Dermis blood vessel endothelial cell (primary cell): ENCODE measurements around the gene CBFB. TPM values are rescaled to one million over a fixed set of nuclear protein-coding genes. Genes with fewer than 3 reads are reported as not detected.
"Not testable (repeated sequence)": the region's sequence is repeated elsewhere in the genome, so short reads cannot be mapped to it uniquely, and the experiment has no call there.

Experiments used
- DNase-seq: peaks from one replicate; pipeline ENCODE4 v3.0.0; 2010
- total RNA-seq: library from RNA; depleted of rRNA; stranded (reverse); fragments of >200 nt; gene quantifications from 2 replicates; pipeline ENCODE4 v1.2.3, GENCODE V29; 2014

Gene CBFB
- total RNA-seq, 1 donor from 2014 or later, result 96.5 TPM

DNA sequence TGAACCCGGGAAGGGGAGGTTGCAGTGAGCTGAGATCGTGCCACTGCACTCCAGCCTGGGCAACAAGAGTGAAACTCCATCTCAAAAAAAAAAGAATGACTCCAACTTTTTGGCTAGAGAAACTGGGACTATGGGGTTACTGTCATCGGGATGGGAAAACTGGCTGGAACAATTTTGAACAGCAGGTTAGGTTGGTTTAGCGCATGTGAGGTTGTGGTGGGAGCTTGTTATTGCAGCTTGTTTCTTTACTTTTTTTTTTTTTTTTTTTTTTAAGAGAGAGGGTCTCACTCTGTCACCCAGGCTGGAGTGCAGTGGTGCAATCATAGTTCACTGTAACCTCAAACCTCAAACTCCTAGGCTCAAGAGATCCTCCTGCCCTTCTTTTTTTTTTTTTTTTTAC lies 12.6 kb downstream of the CBFB start:
- DNase-seq, result not testable (repeated sequence)

DNA sequence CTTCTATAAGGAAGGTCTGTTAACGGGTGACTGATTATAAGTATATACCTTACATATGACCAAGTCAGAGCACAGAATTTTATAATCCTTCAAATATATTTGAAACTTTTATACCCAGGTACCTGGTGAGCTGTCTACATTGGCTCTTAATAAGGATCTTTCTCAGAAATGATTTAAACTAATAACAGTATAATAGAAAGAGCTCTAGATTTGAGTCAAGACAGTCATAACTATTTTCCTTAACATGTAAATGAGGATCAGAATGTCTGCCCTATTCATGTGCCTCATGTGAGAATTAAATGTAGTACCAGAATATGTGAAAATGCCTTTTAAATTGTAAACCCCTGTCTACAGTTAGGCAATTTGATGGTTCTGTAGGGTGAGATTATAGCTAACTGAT lies 14.5 kb downstream of the CBFB start:
- DNase-seq, result no peak

DNA sequence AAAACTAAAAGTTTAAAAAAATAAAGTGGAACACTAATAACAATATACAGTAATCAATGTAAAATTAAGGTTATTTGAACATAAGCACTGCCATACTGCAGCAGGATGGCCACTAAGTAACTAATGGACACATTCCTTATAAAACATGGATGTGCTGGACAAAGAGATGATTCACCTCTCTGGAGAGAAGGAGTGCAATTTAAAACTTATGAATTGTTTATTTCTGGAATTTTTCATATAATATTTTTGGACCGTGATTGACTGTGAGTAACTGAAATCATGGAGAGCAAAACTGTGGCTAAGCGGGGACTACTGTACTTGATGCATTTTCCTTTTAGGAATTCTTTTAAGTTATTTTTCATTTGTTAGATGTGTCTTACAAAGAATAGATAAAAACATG lies 21.8 kb downstream of the CBFB start:
- DNase-seq, result no peak

DNA sequence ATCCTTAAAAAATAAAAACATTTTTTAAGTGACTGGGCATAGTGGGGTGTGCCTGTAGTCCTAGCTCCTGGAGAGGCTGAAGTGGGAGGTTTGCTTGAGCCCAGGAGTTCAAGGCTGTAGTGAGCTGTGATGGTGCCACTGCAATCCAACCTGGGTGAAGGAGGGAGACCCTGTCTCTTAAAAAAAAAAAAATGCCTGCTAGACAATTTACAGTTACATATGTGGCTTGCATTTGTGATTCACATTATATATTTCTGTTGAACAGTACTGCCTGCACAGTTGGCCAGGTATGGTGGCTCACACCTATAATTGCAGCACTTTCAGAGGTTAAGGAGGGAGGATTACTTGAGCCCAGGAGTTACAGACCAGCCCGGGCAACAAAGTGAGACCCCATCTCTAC lies 23.4 kb downstream of the CBFB start:
- DNase-seq, result no peak

DNA sequence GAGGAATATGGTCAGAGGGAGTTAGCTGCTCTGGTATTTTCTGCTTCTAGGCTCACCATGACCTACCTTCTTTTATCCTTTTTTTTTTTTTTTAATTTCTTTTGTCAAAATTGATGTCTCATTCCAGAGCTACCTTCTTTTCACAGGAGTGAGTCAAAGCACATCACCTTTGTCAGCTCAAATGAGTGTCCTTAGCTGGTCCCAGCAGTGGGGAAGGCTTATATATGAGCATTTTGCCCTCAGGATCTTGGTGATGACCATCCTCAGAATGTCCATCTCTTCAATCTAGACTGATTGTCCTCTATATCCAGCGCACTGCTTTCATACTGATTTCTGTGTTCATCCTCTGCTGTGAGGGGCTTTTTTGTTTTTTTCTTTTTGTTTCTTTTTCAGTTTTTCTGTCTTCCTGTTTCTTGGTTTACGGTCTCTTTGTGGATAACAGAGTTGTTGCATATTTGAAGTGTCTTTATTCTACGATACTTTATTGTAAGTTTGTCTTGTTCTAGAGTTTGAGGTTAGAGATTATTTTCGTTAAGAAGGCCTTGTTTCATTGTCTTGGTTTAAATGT lies 24.9 kb downstream of the CBFB start:
- no peak for DNase-seq

DNA sequence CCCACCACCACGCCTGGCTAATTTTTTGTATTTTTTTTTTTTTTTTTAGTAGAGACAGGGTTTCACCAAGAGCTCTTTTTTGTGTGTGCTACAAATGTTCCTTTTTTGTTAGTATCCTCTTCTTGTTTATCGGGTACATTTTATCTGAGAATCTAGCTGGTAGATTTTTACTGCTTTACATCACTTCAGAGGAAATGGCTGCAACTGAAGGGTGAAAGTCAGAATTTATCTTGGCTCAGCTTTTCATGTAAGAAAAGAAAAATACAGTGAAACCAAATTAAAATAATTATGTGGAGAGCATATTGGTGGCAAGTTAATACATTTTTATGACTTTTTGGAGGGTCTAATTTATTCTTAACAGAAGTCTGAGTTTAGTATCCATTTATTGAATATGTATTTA lies 26.0 kb downstream of the CBFB start:
- DNase-seq, result no peak

DNA sequence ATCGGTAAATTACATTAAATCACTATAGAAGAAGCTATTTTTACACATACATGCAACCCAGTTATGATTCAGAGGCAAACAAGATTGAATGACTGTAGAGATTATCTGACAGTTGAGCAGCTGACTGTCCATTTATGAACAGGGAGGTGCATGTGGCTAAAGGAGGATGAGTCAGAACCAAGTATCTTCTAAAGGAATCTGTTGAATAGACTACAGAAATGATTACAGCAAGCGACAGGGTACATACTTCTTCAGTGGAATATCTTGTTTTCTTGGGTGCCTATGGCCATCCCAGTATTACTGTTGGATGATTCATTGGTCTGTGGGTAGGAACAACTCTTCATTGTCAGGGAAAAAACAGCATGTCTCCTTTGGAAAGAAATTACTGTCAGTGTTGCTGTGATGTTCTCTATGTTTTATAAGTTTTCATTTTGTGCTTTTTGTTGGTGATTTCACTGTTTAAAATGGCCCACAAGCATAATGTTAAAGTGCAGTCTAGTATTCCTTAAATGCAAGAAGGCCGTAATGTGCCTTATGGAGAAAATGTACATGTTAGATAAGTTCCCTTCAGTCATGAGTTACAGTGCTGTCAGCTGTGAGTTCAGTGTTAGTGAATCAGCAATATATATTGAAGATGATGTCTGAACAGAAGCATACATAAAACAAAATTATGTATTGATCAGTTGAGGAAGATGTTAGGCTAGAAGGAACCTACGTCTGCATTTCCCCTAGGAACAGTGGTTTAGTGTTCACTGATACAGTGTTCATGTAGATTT lies 27.0 kb downstream of the CBFB start:
- peak; percentile 42 for DNase-seq

DNA sequence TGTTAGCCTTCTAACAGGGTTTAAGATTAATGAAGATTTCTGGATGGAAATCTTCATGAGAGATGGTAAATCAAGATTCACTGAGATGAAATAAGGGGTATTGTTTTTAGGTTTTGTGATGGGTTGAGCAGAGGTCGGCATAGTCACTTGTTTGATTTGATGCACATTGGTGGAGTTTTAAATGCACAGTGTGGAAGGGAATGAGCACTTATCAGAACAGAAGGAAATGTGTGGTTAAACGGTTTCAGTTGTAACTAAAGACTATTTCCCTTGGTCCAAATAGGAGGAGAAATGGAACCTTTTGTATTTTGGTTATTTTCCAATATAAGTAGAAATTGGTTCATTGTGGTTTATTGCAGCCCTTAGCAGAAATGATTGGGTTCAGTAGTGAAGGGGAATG lies 34.1 kb downstream of the CBFB start:
- DNase-seq, result no peak

DNA sequence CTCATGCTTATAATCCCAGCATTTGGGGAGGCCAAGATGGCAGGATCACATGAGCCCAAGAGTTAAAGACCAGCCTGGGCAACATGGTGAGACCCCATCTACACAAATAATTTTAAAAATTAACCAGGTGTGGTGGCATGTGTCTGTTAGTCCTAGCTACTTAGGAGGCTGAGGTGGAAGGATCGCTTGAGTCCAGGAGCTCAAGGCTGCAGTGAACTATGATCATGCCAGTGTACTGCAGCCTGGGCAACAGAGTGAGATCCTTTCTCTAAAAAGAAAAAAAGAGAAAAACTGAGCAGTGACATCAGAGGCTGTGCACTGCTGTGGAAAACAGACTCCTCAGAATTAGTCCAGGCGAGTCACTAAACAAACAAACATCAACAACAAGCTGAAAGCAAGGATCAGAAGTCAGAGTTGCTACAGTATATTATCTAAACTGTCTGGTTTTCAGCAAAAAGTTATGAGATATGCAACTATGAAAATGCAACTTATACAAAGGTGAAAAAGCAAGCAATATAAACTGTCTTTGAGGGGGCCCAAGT lies 39.3 kb downstream of the CBFB start:
- no peak for DNase-seq

DNA sequence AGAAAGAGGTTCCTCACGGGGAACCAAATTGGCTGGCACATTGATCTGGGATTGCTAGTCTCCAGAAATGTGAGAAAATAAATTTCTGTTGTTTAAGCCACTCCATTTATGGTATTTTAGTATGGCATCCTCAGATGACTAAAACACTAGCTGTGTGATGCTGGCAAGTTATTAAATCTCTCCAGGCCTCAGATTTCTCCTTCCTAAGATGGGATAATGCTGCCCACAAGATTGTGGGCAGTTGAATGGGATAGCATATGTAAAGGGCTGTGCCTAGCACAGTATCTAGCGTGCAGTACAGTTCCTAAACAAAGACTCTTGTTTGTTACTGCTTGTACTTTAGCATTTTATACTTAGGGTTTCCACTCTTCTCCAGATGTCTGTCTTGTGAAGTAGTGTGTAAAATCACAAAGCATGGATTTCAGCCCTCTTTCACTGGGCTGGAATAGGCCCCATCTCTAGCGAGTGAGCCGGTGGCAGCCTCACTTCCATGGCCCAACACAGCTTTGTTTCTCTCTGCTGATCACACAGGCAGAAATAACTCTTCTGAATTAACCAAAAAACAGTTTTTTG lies 42.6 kb downstream of the CBFB start:
- DNase-seq, result no peak

DNA sequence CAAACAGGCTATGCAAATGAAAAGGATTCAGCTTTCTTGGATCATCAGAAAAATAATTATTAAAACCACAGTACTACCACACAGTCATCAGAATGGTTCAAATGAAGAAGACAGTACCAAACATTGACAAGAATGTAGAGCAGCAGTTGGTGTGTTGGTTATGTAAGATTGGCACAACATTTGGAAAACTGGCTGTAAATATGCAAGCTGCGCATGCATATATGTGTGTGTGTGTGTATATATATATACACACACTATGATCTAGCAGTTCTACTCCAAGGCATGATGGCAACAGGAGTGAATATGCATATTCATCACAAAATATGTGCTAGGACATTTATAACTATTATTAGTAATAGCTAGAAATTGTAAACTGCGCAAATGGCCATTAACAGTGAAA lies 46.4 kb downstream of the CBFB start:
- DNase-seq, result no peak

DNA sequence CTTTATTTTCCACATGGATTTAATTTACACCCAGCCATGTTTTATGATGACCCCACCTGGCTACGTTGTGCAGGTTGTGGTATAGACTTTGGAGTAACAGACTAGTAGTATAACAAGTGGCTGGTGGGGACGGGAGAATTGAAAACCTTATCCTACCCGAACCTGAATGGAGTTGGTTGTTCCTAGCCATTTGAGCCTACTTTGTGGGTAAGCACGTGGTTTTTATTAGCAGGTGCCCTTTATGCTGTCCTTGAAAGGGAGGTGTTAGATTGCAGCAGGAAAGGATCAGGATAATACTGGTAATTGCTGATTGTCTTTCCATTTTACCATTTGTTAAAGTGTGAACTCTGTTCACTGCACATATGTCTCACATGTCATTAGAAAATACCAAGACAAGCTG lies 48.9 kb downstream of the CBFB start:
- DNase-seq, result no peak

DNA sequence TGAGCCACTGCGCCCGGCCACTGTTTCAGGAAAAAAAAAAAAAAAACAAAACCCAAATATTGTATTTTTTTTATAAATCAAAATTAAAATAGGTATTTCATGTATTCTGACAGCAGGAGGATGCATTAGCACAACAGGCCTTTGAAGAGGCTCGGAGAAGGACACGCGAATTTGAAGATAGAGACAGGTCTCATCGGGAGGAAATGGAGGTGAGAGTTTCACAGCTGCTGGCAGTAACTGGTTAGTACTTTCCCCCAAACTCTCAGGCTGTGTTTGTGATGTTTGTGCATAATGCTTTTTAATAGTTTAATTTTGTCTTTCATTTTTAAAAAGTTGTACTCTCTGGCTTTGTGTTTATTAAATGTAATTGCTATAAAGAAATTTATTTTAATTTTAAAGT lies 53.2 kb downstream of the CBFB start:
- no peak for DNase-seq

DNA sequence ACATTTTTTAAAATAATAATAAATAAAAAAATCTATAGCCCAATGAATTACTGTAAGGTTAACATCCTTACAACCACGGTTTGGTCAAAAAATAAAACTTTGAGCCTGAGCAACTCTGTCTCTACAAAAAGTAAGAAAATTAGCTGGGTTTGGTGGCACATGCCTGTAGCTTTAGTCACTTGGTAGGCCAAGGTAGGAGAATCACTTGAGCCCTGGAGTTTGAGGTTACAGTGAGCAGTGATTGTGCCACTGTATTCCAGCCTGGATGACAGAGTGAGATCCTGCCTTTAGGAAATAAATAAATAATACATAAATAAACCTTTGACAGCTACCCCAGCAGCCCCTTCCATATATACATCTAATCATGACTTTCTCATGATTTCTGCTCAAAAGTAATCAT lies 53.9 kb downstream of the CBFB start:
- no peak for DNase-seq

DNA sequence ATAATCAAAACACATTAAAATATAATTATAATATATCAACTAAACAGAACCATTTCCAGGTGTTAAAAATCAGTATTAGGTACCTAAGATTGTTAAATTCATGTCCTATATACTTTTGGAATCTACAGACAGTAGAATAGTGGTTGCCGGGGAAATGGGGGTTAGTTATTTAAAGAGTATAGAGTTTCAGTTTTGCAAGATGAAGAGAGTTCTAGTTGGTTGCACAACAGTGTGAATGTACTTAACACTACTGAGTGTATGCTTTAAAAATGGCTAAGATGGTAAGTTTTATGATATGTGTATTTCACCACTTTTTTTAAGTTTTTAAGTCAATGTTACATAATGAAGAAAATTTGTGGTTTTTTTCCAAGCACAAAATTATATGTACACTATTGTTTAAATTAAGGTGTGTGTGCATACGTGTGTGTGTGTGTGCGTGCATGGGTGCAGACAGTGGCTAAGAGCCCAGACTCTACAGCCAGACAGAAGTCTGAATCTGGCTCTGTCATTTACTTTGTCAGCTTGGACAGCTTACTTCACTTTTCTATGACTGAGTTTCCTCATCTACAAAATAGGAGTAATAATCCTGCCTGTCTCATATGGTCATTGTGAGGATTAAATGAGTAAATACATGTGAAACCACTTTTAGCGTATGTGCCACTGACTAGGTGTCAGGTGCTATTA lies 55.5 kb downstream of the CBFB start:
- DNase-seq, result no peak

DNA sequence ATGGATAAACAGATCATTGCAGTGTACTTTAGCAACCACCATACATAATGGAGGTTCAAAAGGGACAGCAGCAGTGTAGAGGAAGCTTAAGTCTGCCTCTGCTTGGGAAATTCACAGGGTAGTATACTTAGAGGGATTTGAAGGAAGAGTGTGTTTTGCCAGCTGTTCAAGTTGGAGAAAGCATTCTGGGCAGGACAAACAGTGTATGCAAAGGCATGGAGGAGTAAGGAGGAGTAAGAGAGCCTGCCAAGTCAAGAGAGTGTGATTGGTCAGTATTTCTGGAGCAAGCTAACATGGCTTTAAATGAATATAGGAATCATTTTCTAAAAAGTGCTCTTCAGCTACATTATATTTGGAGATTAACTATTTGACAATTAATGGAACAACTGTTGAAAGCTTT lies 57.9 kb downstream of the CBFB start:
- DNase-seq, result no peak

DNA sequence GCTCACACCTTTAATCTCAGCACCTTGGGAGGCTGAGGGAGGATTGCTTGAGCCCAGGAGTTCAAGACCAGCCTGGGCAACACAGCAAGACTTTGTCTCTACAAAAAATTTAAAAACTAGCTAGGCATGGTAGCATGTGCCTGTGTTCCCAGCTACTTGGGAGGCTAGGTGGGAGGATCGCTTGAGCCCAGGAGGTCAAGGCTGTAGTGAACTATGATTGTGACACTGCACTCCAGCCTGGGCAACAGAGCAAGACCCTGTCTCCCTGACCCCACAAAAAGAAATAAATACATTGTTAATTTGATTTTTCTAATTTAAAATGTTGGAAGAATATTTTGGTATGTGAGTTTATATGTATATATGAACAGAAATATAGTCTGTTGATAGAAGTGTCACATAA lies 58.3 kb downstream of the CBFB start:
- no peak for DNase-seq

DNA sequence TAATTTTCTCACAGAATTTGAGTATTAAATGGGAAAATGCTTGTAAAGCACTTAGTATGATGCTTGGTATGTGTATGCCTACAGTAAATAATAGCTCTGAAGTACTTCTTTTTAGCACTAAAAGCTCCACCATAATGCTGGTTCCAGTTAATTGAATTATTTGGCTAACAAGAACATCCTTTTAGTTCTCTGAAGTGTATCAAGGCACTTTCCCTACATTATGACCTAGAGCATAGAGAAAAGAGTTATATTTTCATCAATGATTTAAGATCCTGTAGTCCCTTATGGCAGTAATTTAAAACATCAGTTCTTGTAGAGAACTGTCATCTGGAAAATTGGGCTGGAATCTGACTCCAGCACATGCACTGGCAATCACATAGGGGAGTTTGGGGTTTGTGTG lies 58.9 kb downstream of the CBFB start:
- DNase-seq, result no peak

DNA sequence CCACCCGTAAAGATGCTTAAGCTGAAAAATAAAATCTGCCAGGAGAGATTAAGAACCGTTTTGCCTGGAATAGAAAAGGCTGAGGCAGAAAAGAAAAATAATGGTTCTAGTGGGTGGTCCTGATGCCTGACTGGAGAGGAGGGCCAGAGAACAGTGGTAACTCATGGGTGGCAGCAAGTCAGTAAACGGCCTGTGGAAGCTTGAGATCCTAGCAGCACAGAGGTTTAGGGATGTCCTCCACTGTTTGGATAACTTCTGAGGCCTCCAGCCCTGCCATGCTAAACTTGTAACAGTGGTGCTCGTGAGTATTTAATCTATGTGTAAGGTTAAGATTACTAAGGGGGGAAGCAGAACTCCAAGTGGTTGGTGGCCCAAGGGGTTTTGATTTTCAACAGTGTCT lies 59.6 kb downstream of the CBFB start:
- no peak for DNase-seq

DNA sequence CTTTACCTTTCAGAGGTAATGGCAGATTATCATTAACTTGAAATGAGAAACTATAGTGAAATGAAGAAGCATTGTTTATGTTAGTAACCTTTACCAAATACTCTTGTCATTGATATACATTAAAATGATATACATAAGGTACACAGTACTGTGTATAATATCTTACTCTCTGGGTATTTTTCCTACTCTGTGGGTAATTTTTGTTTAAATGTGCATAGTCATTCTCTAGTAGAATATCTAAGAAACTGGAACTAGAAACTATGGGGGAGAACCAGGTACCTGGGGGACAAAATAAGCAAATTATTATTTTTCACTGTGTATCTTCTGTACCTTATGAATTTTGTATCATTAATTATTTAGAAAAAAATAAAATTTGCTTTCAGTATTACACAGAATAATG lies 60.2 kb downstream of the CBFB start:
- no peak for DNase-seq

DNA sequence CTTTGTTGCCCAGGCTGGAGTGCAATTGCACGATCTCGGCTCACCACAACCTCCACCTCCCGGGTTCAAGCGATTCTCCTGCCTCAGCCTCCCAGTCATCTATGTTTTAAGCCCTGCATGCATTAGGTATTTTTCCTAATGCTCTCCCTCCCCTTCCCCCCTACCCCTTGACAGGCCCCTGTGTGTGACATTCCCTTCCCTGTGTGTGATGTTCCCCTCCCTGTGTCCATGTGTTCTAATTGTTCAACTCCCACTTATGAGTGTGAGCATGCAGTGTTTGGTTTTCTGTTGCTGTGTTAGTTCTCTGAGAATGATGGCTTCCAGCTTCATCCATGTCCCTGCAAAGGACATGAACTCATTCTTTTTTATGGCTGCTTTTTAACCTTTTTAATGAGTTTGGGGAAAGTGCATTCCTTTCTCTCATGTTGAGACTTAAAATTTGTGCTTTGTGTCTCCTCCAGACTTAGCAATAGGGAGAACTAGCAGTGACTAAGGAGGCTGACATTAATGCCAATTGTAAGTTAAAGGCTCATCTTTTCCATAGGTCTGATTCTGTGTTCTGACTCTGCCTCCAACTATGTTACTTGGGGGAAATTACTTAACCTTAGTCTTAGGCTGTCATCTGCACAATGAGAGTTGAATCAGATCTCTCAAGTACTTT lies 63.1 kb downstream of the CBFB start:
- no peak for DNase-seq

DNA sequence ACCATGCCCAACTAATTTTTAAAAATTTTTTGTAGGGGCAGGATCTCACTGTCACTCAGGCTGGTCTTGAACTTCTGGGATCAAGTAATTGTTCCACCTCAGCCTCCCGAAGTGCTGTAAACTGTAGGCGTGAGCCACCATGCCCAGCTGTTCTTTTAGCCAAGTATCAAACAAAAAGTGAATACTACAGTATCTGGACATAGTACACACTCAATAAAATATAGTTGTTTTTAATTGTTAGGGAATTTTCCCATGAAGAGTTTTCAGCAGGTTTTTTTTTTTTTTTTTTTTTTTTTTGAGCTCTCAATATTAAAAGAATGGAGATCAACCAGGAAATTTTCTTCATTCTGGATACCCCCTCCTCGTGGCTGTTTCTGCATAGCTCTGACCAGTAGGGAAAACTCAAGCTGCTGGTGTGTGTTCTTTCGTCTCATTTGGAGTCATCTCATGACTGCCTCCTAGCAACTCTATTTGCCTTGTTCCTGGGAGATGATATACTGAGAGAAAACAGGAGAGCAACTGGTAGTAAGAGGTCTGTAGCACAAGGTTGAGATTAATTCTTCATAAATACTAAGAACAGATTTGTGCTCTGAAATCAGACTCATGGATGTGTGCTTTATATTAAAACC lies 64.3 kb downstream of the CBFB start:
- no peak for DNase-seq

DNA sequence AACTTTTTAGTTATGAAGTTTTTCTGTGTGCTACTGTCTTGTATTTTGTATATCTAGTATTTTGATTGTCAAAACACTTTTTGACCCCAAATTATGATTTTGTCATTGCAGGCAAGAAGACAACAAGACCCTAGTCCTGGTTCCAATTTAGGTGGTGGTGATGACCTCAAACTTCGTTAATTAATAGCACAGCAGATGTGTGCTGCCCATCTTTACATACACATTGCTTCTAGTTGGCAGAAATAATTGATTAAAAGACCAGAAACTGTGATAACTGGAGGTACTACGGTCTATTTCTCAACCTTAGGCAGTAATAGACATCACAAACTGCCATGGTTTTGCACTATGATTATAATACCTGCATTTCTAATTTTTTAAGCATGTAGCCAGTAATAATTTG lies 69.7 kb downstream of the CBFB start:
- no peak for DNase-seq
